ENCODE measurements around the gene OR2T35. TPM values are rescaled to one million over a fixed set of nuclear protein-coding genes. Genes with fewer than 3 reads are reported as not detected.
A peak's percentile ranks its signal among the peaks of the same experiment; 100 is the strongest.

OR2T35 gene
- total RNA-seq, 1 donor from 2014 or later, result not detected

DNA sequence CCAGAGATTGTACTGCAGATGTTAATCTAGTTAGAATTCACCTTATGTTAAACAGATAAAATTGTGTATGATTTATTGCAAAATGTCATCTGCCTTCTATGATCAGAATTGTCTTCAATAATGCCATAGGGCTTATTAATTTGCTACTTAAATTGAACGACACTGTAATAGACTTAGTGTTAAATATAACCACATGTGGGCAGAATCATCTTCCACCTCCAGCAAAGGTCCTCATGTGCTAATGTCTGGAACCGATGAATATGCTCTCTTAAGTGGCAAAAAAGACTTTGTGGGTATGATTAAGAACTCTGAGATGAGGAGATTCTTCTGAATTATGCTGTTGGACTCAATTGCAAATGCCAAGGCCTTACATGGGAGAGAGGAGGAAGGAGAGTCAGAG, 14.5 kb downstream of the OR2T35 start:
- DNase-seq (ENCODE audit: extremely low spot score, unreplicated experiment), result no peak
- H3K9me3 Mint-ChIP-seq, result peaks cover 4% of the 10 kb centered on the region
- TF ChIP-seq, protein P1, sequence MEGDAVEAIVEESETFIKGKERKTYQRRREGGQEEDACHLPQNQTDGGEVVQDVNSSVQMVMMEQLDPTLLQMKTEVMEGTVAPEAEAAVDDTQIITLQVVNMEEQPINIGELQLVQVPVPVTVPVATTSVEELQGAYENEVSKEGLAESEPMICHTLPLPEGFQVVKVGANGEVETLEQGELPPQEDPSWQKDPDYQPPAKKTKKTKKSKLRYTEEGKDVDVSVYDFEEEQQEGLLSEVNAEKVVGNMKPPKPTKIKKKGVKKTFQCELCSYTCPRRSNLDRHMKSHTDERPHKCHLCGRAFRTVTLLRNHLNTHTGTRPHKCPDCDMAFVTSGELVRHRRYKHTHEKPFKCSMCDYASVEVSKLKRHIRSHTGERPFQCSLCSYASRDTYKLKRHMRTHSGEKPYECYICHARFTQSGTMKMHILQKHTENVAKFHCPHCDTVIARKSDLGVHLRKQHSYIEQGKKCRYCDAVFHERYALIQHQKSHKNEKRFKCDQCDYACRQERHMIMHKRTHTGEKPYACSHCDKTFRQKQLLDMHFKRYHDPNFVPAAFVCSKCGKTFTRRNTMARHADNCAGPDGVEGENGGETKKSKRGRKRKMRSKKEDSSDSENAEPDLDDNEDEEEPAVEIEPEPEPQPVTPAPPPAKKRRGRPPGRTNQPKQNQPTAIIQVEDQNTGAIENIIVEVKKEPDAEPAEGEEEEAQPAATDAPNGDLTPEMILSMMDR (conservative IDR thresholded peaks at IDR 0.05), result no peak
- H3K4me3 Mint-ChIP-seq, result no peak overlapping the region
- no peak overlapping the region for H3K27ac Mint-ChIP-seq
- H3K36me3 Mint-ChIP-seq, result no peaks in the 10 kb centered on the region
- H3K4me1 Mint-ChIP-seq (ENCODE audit: unreplicated experiment), result no peaks in the 10 kb centered on the region
- no peaks in the 10 kb centered on the region for H3K27me3 Mint-ChIP-seq

DNA sequence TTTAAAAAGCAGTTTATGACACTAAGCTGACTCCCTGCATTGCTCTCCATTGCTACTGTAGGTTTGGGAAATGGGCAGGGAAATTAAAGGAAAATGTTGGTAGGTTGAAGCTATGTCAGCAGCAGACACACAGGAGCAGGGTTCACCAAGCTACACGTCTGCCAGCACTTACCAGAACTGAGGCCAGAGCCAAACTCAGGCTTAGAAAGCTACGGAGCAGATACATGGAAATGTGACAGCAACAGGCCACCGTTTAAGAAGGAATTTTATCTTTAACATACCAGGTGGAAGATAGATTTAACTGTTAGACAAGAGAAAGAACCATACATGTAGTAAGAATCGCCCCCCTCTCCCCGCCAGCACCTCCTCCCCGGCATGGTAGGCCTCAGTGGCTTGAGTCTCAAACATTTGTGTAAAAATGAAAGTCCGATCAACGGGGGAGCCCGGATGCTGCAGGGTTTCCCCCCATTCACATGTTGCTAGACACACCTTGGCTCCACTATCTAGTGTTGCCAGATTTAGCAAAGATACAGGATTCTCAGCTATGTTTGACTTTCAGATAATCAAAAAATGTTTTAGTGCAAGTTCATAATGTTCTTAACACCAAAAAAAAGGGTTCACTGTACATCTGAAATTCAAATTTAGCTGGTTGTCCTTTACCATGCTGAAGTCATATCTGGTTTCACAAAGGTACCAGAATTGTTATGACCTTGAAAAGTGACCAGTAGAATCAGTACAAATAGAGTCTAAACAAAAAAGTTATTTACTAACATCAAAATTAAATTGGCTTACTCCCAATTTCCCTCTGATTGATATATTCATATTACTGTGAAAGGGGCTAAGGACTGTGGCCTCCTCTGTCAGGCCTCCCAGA, 16.9 kb downstream of the OR2T35 start:
- H3K9me3 Mint-ChIP-seq, result peaks cover 4% of the 10 kb centered on the region
- H3K27me3 Mint-ChIP-seq, result no peaks in the 10 kb centered on the region
- no peaks in the 10 kb centered on the region for H3K4me1 Mint-ChIP-seq (ENCODE audit: unreplicated experiment)
- TF ChIP-seq, protein P1 (conservative IDR thresholded peaks at IDR 0.05), result no peak
- DNase-seq (ENCODE audit: extremely low spot score, unreplicated experiment), result no peak
- H3K27ac Mint-ChIP-seq, result no peak overlapping the region
- H3K36me3 Mint-ChIP-seq, result no peaks in the 10 kb centered on the region
- H3K4me3 Mint-ChIP-seq, result no peak overlapping the region

DNA sequence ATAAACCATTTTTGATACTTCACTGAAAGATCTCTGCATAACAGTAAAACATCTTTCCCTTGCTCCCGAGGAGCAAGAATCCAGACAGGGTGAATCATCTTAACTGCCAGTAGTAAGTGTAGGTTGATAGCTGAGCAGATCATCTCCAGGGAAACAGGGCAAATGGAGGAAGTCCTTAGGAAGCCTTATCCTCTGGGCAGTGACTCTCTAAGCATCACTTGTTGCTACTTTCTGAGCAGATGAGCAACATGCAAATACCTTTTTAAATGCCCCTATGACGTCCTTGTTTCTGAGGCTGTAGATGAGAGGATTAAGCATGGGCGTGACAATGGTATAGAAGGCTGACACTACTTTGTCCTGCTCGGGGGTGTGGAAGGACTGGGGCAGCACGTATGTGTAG, 19.1 kb downstream of the OR2T35 start:
- DNase-seq (ENCODE audit: extremely low spot score, unreplicated experiment), result no peak
- Mint-ChIP-seq H3K36me3 (no peaks in the 10 kb centered on the region), H3K27me3 (no peaks in the 10 kb centered on the region), H3K9me3 (peaks cover 4% of the 10 kb centered on the region), H3K27ac (no peak overlapping the region), H3K4me3 (no peak overlapping the region), H3K4me1 (ENCODE audit: unreplicated experiment) (no peaks in the 10 kb centered on the region)
- TF ChIP-seq, protein P1 (conservative IDR thresholded peaks at IDR 0.05), result no peak

DNA sequence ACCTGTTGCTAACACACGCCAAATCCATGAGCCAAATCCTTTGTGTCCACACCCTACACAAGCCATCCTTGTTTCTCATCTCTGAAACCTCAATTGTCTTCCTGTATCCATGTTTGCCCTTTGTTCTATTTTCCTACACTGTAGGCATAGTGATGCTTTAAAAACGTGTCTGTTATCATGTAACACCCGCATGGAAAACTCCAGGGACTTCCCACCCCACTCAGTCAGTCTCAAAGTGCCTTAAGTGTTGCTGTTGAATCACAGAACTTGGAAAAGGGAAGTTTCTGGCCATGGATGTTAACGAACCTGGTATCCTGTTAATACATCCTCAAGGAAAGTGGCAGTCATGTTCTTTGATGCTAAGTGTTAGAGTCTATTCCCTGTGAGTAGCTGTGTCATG, 19.9 kb downstream of the OR2T35 start:
- no peaks in the 10 kb centered on the region for H3K27me3 Mint-ChIP-seq
- H3K4me3 Mint-ChIP-seq, result no peak overlapping the region
- no peak for DNase-seq (ENCODE audit: extremely low spot score, unreplicated experiment)
- no peaks in the 10 kb centered on the region for H3K9me3 Mint-ChIP-seq
- H3K36me3 Mint-ChIP-seq, result no peaks in the 10 kb centered on the region
- TF ChIP-seq, protein P1 (conservative IDR thresholded peaks at IDR 0.05), result no peak
- H3K4me1 Mint-ChIP-seq (ENCODE audit: unreplicated experiment), result no peaks in the 10 kb centered on the region
- H3K27ac Mint-ChIP-seq, result no peak overlapping the region

DNA sequence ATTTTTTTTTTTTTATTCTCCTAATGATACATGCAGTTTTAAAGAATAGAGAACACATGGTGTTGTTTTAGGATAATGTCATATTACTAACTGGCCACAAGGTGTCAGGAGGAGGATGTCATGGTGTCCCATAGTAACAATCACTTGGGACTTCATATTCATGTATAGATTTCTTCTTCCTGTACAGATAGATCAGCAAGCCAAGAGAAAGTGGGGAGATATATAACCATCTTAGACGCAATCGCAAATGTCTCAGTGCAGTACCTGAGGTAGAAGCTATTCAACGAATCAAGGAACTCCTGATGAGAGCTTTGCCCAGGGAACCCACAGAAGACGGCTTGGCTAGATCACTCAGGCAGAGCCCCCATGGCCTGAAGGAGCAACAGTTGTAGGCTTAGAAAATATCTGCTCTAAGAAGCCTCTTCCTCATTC, 22.5 kb downstream of the OR2T35 start:
- no peak for DNase-seq (ENCODE audit: extremely low spot score, unreplicated experiment)
- Mint-ChIP-seq H3K4me3 (no peak overlapping the region), H3K36me3 (no peaks in the 10 kb centered on the region), H3K27me3 (no peaks in the 10 kb centered on the region), H3K27ac (no peak overlapping the region), H3K4me1 (ENCODE audit: unreplicated experiment) (no peaks in the 10 kb centered on the region), H3K9me3 (no peaks in the 10 kb centered on the region)
- TF ChIP-seq, protein P1 (conservative IDR thresholded peaks at IDR 0.05), result peak; percentile 59
